Activated CD4-positive, alpha-beta memory T cell treated with anti-CD3 and anti-CD28 coated beads, Interleukin-2, amount 10 ng/mL, durations not matched to agents 7 days and 5 days (primary cell): Measurements from ENCODE around the gene GRIA1. TPM values are rescaled to one million over a fixed set of nuclear protein-coding genes. Genes with fewer than 3 reads are reported as not detected.

Experiments
- CTCF ChIA-PET: fragments of 350-600 bp; sonication (Branson Sonifier 250); formaldehyde crosslinking; loops from one replicate; lab custom pipeline; 2021; ENCODE audit warnings: antibody characterized with exemption, inconsistent platforms; lab: Charles Lee
- POLR2A ChIA-PET: fragments of 350-600 bp; sonication (Branson Sonifier 250); formaldehyde crosslinking; loops from one replicate; lab custom pipeline; 2021; ENCODE audit warnings: antibody characterized with exemption; lab: Charles Lee
- DNase-seq: peaks from one replicate; pipeline ENCODE4 v3.0.0-alpha.2; 2020
- H3K27ac Mint-ChIP-seq: one replicate; pipeline ENCODE4 v1.8.0; 2021; ENCODE audit warnings: mild to moderate bottlenecking, mixed read lengths
- H3K27me3 Mint-ChIP-seq: one replicate; pipeline ENCODE4 v1.8.0; 2021; ENCODE audit warnings: mixed read lengths
- H3K36me3 Mint-ChIP-seq: one replicate; pipeline ENCODE4 v1.8.0; 2021; ENCODE audit warnings: low read depth, mixed read lengths
- H3K4me1 Mint-ChIP-seq: one replicate; pipeline ENCODE4 v1.8.0; 2021; ENCODE audit warnings: mixed read lengths
- H3K4me3 Mint-ChIP-seq: one replicate; pipeline ENCODE4 v1.8.0; 2021; ENCODE audit warnings: mild to moderate bottlenecking, mixed read lengths
- H3K9me3 Mint-ChIP-seq: one replicate; pipeline ENCODE4 v1.8.0; 2021; ENCODE audit warnings: mixed read lengths
- total RNA-seq, 2 experiments: library from RNA; stranded (reverse); gene quantifications; one replicate each; pipeline ENCODE4 v1.2.3, GENCODE V29; 2021

Gene GRIA1
- total RNA-seq, 2 experiments from 2014 or later = not detected

GRCh38 chr5:153753645-153754432 lies 263.4 kb downstream of the GRIA1 start:
- H3K4me1 Mint-ChIP-seq = no peaks in the 10 kb centered on the region
- ChIA-PET POLR2A (no interaction called here), CTCF (no interaction called here)
- no peak for DNase-seq
- H3K4me3 Mint-ChIP-seq = no peak overlapping the region
- no peak overlapping the region for H3K27ac Mint-ChIP-seq
- H3K9me3 Mint-ChIP-seq = no peaks in the 10 kb centered on the region
- H3K27me3 Mint-ChIP-seq = no peaks in the 10 kb centered on the region
- H3K36me3 Mint-ChIP-seq = no peaks in the 10 kb centered on the region

- ChIA-PET POLR2A (no interaction called here), CTCF (no interaction called here)
- no peaks in the 10 kb centered on the region for H3K36me3 Mint-ChIP-seq
- H3K27me3 Mint-ChIP-seq = no peaks in the 10 kb centered on the region
- no peak overlapping the region for H3K4me3 Mint-ChIP-seq
- no peak for DNase-seq
- no peaks in the 10 kb centered on the region for H3K4me1 Mint-ChIP-seq
- no peak overlapping the region for H3K27ac Mint-ChIP-seq
- H3K9me3 Mint-ChIP-seq = no peaks in the 10 kb centered on the region
These were observed 265.5 kb downstream of the GRIA1 start for GRCh38 chr5:153755913-153756500.

GRCh38 chr5:153756540-153756939 lies 266.1 kb downstream of the GRIA1 start:
- POLR2A ChIA-PET = no interaction called here
- CTCF ChIA-PET = no interaction called here
- H3K4me1 Mint-ChIP-seq = no peaks in the 10 kb centered on the region
- H3K4me3 Mint-ChIP-seq = no peak overlapping the region
- no peaks in the 10 kb centered on the region for H3K9me3 Mint-ChIP-seq
- H3K27me3 Mint-ChIP-seq = no peaks in the 10 kb centered on the region
- no peaks in the 10 kb centered on the region for H3K36me3 Mint-ChIP-seq
- DNase-seq = no peak
- H3K27ac Mint-ChIP-seq = no peak overlapping the region

- DNase-seq = no peak
- Mint-ChIP-seq H3K9me3 (no peaks in the 10 kb centered on the region), H3K27ac (no peak overlapping the region), H3K36me3 (no peaks in the 10 kb centered on the region), H3K27me3 (no peaks in the 10 kb centered on the region), H3K4me1 (no peaks in the 10 kb centered on the region), H3K4me3 (no peak overlapping the region)
- ChIA-PET CTCF (no interaction called here), POLR2A (no interaction called here)
These were observed 275.5 kb downstream of the GRIA1 start for GRCh38 chr5:153765987-153766386.

GRCh38 chr5:153767221-153768188 lies 277.0 kb downstream of the GRIA1 start:
- ChIA-PET CTCF (no interaction called here), POLR2A (no interaction called here)
- Mint-ChIP-seq H3K4me3 (no peak overlapping the region), H3K4me1 (no peaks in the 10 kb centered on the region), H3K27ac (no peak overlapping the region), H3K9me3 (no peaks in the 10 kb centered on the region), H3K36me3 (no peaks in the 10 kb centered on the region), H3K27me3 (no peaks in the 10 kb centered on the region)
- DNase-seq = no peak

GRCh38 chr5:153770066-153770465 lies 279.6 kb downstream of the GRIA1 start:
- Mint-ChIP-seq H3K27ac (no peak overlapping the region), H3K36me3 (no peaks in the 10 kb centered on the region), H3K9me3 (no peaks in the 10 kb centered on the region), H3K27me3 (no peaks in the 10 kb centered on the region), H3K4me3 (no peak overlapping the region), H3K4me1 (no peaks in the 10 kb centered on the region)
- no peak for DNase-seq
- POLR2A ChIA-PET = no interaction called here
- CTCF ChIA-PET = no interaction called here

GRCh38 chr5:153774686-153775085 lies 284.2 kb downstream of the GRIA1 start:
- H3K4me1 Mint-ChIP-seq = no peaks in the 10 kb centered on the region
- no peak for DNase-seq
- POLR2A ChIA-PET = no interaction called here
- no peaks in the 10 kb centered on the region for H3K36me3 Mint-ChIP-seq
- H3K27me3 Mint-ChIP-seq = peaks cover 1% of the 10 kb centered on the region
- H3K4me3 Mint-ChIP-seq = no peak overlapping the region
- CTCF ChIA-PET = no interaction called here
- no peak overlapping the region for H3K27ac Mint-ChIP-seq
- H3K9me3 Mint-ChIP-seq = no peaks in the 10 kb centered on the region

GRCh38 chr5:153775923-153776322 lies 285.5 kb downstream of the GRIA1 start:
- CTCF ChIA-PET = no interaction called here
- POLR2A ChIA-PET = no interaction called here
- DNase-seq = no peak
- Mint-ChIP-seq H3K27ac (no peak overlapping the region), H3K36me3 (no peaks in the 10 kb centered on the region), H3K27me3 (peaks cover 1% of the 10 kb centered on the region), H3K9me3 (no peaks in the 10 kb centered on the region), H3K4me1 (no peaks in the 10 kb centered on the region), H3K4me3 (no peak overlapping the region)

- H3K27me3 Mint-ChIP-seq = peaks cover 1% of the 10 kb centered on the region
- no peaks in the 10 kb centered on the region for H3K36me3 Mint-ChIP-seq
- H3K9me3 Mint-ChIP-seq = no peaks in the 10 kb centered on the region
- ChIA-PET POLR2A (no interaction called here), CTCF (no interaction called here)
- no peaks in the 10 kb centered on the region for H3K4me1 Mint-ChIP-seq
- no peak for DNase-seq
- no peak overlapping the region for H3K4me3 Mint-ChIP-seq
- no peak overlapping the region for H3K27ac Mint-ChIP-seq
These were observed 287.5 kb downstream of the GRIA1 start for GRCh38 chr5:153777681-153778581.

- CTCF ChIA-PET = no interaction called here
- no peak overlapping the region for H3K27ac Mint-ChIP-seq
- H3K4me3 Mint-ChIP-seq = no peak overlapping the region
- no peaks in the 10 kb centered on the region for H3K4me1 Mint-ChIP-seq
- no peaks in the 10 kb centered on the region for H3K36me3 Mint-ChIP-seq
- peaks cover 1% of the 10 kb centered on the region for H3K27me3 Mint-ChIP-seq
- POLR2A ChIA-PET = no interaction called here
- DNase-seq = no peak
- H3K9me3 Mint-ChIP-seq = no peaks in the 10 kb centered on the region
These were observed 289.4 kb downstream of the GRIA1 start for GRCh38 chr5:153779836-153780235.

GRCh38 chr5:153780876-153781705 lies 290.6 kb downstream of the GRIA1 start:
- POLR2A ChIA-PET = no interaction called here

More at GRCh38 chr5:153780876-153781705, 290.6 kb downstream of the GRIA1 start:
- Mint-ChIP-seq H3K27me3 (no peaks in the 10 kb centered on the region), H3K36me3 (no peaks in the 10 kb centered on the region), H3K4me1 (no peaks in the 10 kb centered on the region), H3K27ac (no peak overlapping the region), H3K4me3 (no peak overlapping the region), H3K9me3 (no peaks in the 10 kb centered on the region)
- DNase-seq = no peak
- CTCF ChIA-PET = no interaction called here
